GM12864 (cell line): ENCODE data around the gene P2RY8.
A peak's percentile ranks its signal among the peaks of the same experiment; 100 is the strongest.
"Not testable (repeated sequence)": the region's sequence is repeated elsewhere in the genome, so short reads cannot be mapped to it uniquely, and the experiment has no call there.

Source experiments
- DNase-seq: peaks from one replicate; pipeline ENCODE4 v3.0.0-alpha.2; 2011; ENCODE audit warnings: low read depth
- H3K4me3 ChIP-seq: 2 replicates; pipeline ENCODE4 v1.5.1; 2011; ENCODE audit warnings: mild to moderate bottlenecking, low read depth, low read length, control low read depth
- CTCF ChIP-seq: IDR thresholded peaks from 2 replicates; pipeline ENCODE4 v1.5.1; 2011; ENCODE audit warnings: low read depth, mild to moderate bottlenecking, moderate library complexity, low read length, control low read depth, inconsistent platforms; ENCODE audit errors: missing control alignments

Gene P2RY8

DNA sequence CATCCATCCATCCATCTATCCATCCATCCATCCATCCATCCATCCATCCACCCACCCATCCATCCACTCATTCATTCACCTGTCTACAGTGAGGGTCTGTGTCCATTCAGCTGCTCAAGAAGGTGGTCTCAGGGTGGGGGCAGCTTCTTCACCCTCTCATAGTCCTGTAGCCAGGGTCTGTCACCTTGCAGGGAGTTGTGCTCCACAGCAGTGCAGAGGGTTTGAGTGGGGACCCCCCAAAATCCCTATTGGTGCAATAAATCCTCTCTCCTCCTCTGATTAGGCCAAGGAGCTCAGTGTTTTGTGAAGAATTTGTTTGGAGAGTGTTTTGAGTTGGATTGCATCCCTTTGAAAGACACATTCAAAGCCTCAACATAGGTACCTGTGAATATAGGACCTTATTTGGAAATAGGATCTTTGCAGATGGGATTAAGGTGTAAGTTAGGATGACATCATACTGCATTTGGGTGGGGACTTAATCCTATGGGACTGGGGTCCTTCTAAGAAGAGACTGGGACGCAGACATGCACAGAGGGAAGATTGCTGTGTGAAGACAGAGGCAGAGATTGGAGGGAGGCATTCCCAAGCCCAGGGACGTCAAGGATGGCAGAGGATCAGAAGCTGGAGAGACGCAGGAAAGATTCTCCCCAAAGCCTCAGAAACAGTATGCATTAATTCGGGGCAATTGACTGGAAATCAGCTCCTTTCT is 12.0 kb downstream of the P2RY8 start:
- DNase-seq, result no peak
- H3K4me3 ChIP-seq, result no peak overlapping the region
- no peak for TF ChIP-seq CTCF

DNA sequence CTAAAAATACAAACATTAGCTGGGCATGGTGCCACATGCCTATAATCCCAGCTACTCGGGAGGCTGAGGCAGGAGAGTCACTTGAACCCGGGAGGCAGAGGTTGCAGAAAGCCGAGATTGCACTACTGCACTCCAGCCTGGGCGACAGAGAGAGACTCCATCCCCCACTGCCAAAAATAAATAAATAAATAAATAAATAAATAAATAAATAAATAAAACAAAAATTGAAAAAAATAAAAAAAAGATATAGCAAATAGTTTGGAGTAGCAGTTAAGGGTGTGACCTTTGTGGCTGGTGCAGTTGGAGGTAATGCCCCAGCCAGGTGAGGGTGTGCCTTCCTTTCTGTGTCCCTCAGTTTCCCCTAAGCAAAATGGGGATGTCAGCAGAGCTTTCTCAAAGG is 14.1 kb downstream of the P2RY8 start:
- not testable (repeated sequence) for H3K4me3 ChIP-seq, DNase-seq

GRCh38 chrX:1521459-1521956 is 15.5 kb downstream of the P2RY8 start:
- H3K4me3 ChIP-seq, result peak overlapping the region; percentile 3; the same call in 1 of the 2 replicates
- TF ChIP-seq CTCF, result no peak
- peak; percentile 100 for DNase-seq

- no peak for DNase-seq
- TF ChIP-seq CTCF, result no peak
- H3K4me3 ChIP-seq, result no peak overlapping the region
Observed at GRCh38 chrX:1520350-1520749, 16.6 kb downstream of the P2RY8 start.

- H3K4me3 ChIP-seq, result no peak overlapping the region
- TF ChIP-seq CTCF, result no peak
- no peak for DNase-seq
Observed at GRCh38 chrX:1519022-1519497, 17.9 kb downstream of the P2RY8 start.

DNA sequence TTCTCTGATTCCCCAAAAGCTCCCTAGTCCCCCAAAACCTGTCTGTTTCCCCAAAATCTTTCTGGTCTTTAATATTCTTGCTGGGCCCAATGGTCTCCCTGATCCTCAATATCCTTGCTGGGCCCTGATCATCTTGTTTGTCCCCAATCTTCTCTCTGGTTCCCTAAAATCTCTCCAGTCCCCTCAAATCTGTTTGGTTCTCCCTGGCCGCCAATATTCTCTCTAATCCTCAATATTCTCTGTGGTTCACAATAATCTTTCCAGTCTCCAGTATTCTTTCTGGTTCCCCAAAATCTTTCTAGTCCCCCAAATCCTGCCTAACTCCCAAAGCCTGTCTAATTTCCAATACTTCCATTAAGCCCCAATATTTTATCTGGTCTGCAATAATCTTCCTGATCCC is 18.5 kb downstream of the P2RY8 start:
- H3K4me3 ChIP-seq, result no peak overlapping the region
- TF ChIP-seq CTCF, result no peak
- DNase-seq, result no peak

DNA sequence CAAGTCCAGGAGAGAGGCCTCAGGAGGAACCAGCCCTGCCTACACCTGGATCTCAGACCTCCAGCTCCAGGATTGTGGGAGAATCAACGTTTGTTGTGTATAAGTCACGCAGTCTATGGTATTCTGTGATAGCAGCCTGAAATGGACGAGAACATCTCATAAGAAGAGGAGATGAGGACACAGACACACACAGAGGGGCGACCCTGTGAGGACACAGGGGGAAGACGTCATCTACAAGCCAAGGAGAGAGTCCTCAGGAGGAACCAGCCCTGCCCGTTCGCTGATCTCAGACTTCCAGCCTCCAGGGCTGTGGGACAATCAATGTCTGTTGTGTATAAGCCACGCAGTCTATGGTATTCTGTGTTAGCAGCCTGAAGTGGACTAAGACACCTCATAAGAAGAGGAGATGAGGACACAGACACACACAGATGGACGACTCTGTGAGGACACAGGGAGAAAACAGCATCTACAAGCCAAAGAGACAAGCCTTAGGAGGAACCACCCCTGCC is 20.3 kb downstream of the P2RY8 start:
- no peak for DNase-seq
- no peak for TF ChIP-seq CTCF
- H3K4me3 ChIP-seq, result no peak overlapping the region
